ENCODE measurements around the gene NEIL3.

NEIL3 gene

GRCh38 chr4:177321647-177322046 lies 12.0 kb downstream of the NEIL3 start:
- Histone ChIP-seq H3K4me2 (ENCODE audit: low read length) (no peak overlapping the region), H3K27ac (ENCODE audit: low read depth, low read length, poor library complexity, severe bottlenecking) (no peak overlapping the region), H3K9me2 (ENCODE audit: low read depth, low read length) (no peaks in the 10 kb centered on the region), H4K20me1 (ENCODE audit: insufficient read depth, low read length) (no peaks in the 10 kb centered on the region), H3K4me1 (ENCODE audit: insufficient read depth, low read length, severe bottlenecking) (peaks cover 61% of the 10 kb centered on the region), H3K27me3 (ENCODE audit: insufficient read depth, low read length) (no peaks in the 10 kb centered on the region), H3K9me3 (ENCODE audit: low read length) (peaks cover 7% of the 10 kb centered on the region; the same call in 1 of the 2 replicates), H3K4me3 (ENCODE audit: low read depth, low read length, poor library complexity, severe bottlenecking) (no peak overlapping the region), H3K9ac (ENCODE audit: low read length) (no peak overlapping the region), H3K79me2 (ENCODE audit: insufficient read depth, low read length) (peaks cover 99% of the 10 kb centered on the region), H3K36me3 (ENCODE audit: insufficient read depth, low read length) (peaks cover 91% of the 10 kb centered on the region), H3F3A (ENCODE audit: insufficient read depth, low read length) (no peaks in the 10 kb centered on the region), H2AFZ (ENCODE audit: low read length) (no peak overlapping the region)
- TF ChIP-seq EZH2 (IDR thresholded peaks at IDR 0.05; ENCODE audit: borderline replicate concordance, low read length): no peak
- TF ChIP-seq, protein P1, sequence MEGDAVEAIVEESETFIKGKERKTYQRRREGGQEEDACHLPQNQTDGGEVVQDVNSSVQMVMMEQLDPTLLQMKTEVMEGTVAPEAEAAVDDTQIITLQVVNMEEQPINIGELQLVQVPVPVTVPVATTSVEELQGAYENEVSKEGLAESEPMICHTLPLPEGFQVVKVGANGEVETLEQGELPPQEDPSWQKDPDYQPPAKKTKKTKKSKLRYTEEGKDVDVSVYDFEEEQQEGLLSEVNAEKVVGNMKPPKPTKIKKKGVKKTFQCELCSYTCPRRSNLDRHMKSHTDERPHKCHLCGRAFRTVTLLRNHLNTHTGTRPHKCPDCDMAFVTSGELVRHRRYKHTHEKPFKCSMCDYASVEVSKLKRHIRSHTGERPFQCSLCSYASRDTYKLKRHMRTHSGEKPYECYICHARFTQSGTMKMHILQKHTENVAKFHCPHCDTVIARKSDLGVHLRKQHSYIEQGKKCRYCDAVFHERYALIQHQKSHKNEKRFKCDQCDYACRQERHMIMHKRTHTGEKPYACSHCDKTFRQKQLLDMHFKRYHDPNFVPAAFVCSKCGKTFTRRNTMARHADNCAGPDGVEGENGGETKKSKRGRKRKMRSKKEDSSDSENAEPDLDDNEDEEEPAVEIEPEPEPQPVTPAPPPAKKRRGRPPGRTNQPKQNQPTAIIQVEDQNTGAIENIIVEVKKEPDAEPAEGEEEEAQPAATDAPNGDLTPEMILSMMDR (IDR thresholded peaks at IDR 0.05; ENCODE audit: low read length): no peak

- Histone ChIP-seq H3K27ac (ENCODE audit: low read depth, low read length, poor library complexity, severe bottlenecking) (no peak overlapping the region), H3K9ac (ENCODE audit: low read length) (no peak overlapping the region), H3K27me3 (ENCODE audit: insufficient read depth, low read length) (no peaks in the 10 kb centered on the region), H3K79me2 (ENCODE audit: insufficient read depth, low read length) (peaks cover 99% of the 10 kb centered on the region), H3K9me2 (ENCODE audit: low read depth, low read length) (no peaks in the 10 kb centered on the region), H3K4me2 (ENCODE audit: low read length) (no peak overlapping the region), H3K4me3 (ENCODE audit: low read depth, low read length, poor library complexity, severe bottlenecking) (no peak overlapping the region), H4K20me1 (ENCODE audit: insufficient read depth, low read length) (no peaks in the 10 kb centered on the region), H2AFZ (ENCODE audit: low read length) (no peak overlapping the region), H3K4me1 (ENCODE audit: insufficient read depth, low read length, severe bottlenecking) (peaks cover 55% of the 10 kb centered on the region), H3K9me3 (ENCODE audit: low read length) (peaks cover 11% of the 10 kb centered on the region; the same call in 1 of the 2 replicates), H3K36me3 (ENCODE audit: insufficient read depth, low read length) (peaks cover 91% of the 10 kb centered on the region), H3F3A (ENCODE audit: insufficient read depth, low read length) (no peaks in the 10 kb centered on the region)
- TF ChIP-seq, protein P1 (IDR thresholded peaks at IDR 0.05; ENCODE audit: low read length): no peak
- TF ChIP-seq EZH2 (IDR thresholded peaks at IDR 0.05; ENCODE audit: borderline replicate concordance, low read length): no peak
These were observed 12.6 kb downstream of the NEIL3 start for GRCh38 chr4:177322266-177322665.

DNA sequence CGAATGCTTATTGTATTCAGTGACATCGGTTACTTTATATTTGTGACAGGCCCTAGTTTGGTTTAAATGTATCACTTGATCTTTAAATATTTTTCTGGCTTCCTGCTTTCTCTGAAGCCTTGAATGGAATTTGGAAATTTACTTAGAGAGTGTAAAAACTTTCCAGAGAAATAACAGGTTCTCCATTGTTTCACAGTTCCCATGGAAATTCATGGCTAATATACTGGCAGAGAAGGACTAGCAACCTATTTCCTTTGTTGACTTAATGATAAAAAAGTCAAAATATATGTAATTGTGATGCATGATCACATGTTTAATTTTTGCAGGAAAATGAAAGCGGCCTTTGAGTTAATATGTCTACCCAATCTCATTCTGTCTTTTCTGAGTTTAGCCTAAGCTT lies 13.2 kb downstream of the NEIL3 start:
- H3K79me2 ChIP-seq (ENCODE audit: insufficient read depth, low read length): peaks cover 99% of the 10 kb centered on the region
- TF ChIP-seq, protein P1 (IDR thresholded peaks at IDR 0.05; ENCODE audit: low read length): no peak
- no peak for TF ChIP-seq EZH2 (IDR thresholded peaks at IDR 0.05; ENCODE audit: borderline replicate concordance, low read length)
- no peak overlapping the region for H3K27ac ChIP-seq (ENCODE audit: low read depth, low read length, poor library complexity, severe bottlenecking)

More for the DNA sequence above, 13.2 kb downstream of the NEIL3 start:
- Histone ChIP-seq H4K20me1 (ENCODE audit: insufficient read depth, low read length) (no peaks in the 10 kb centered on the region), H2AFZ (ENCODE audit: low read length) (no peak overlapping the region), H3K4me1 (ENCODE audit: insufficient read depth, low read length, severe bottlenecking) (peaks cover 50% of the 10 kb centered on the region), H3K27me3 (ENCODE audit: insufficient read depth, low read length) (no peaks in the 10 kb centered on the region), H3K9me3 (ENCODE audit: low read length) (peaks cover 11% of the 10 kb centered on the region; the same call in 1 of the 2 replicates), H3K4me3 (ENCODE audit: low read depth, low read length, poor library complexity, severe bottlenecking) (no peak overlapping the region), H3K4me2 (ENCODE audit: low read length) (no peak overlapping the region), H3K36me3 (ENCODE audit: insufficient read depth, low read length) (peaks cover 97% of the 10 kb centered on the region), H3F3A (ENCODE audit: insufficient read depth, low read length) (no peaks in the 10 kb centered on the region), H3K9ac (ENCODE audit: low read length) (no peak overlapping the region), H3K9me2 (ENCODE audit: low read depth, low read length) (no peaks in the 10 kb centered on the region)
